NCI-H2081 treated with DMSO at 0.1 percent for 48 hours (cell line): Measurements from ENCODE around the gene AGRP.

Experiments used
- DNase-seq: peaks from one replicate; lab custom pipeline; 2025; lab: John Stamatoyannopoulos, UW

Gene AGRP

GRCh38 chr16:67445441-67445912 lies 37.9 kb downstream of the AGRP start:
- DNase-seq: no peak

- no peak for DNase-seq
Observed at GRCh38 chr16:67445126-67445426, 38.3 kb downstream of the AGRP start.

GRCh38 chr16:67444259-67445125 lies 38.9 kb downstream of the AGRP start:
- no peak for DNase-seq

- DNase-seq: no peak
Observed at GRCh38 chr16:67443265-67443664, 40.1 kb downstream of the AGRP start.

DNA sequence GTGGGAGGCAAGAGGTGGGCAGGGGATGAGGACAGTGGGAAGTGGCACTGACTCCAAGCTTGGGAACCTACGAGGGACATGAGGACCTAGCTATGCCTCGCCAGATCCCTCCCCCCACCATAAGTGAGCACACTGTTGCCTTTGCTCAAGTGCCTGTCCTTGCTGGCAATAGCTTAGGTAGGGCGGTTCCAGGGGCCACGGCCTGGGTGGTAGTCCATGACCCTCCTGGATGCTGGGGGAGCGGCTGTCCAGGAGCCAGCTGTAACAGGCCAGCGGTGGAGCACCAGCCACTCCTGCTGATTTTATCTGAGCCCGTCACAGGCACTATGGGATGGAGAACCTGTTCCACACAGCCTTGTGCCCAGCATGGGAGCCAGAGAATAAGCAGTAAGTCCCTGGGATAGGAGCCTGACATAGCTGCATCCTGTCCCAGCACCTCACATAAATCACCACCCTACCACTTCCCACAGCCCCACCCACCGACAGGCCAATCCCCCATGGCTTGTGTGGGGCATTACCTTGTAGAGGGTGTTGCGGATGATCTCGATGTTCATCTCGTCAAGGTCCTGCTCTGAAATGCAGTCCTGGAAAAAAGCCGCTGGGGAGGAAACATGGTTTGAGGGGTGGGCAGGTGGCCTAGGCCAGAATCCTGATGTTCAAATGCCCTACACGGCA lies 40.6 kb downstream of the AGRP start:
- DNase-seq: no peak

GRCh38 chr16:67441907-67442306 lies 41.4 kb downstream of the AGRP start:
- DNase-seq: no peak

- DNase-seq: no peak
Observed at GRCh38 chr16:67441271-67441753, 42.0 kb downstream of the AGRP start.

- no peak for DNase-seq
Observed at GRCh38 chr16:67438824-67439393, 44.4 kb downstream of the AGRP start.

DNA sequence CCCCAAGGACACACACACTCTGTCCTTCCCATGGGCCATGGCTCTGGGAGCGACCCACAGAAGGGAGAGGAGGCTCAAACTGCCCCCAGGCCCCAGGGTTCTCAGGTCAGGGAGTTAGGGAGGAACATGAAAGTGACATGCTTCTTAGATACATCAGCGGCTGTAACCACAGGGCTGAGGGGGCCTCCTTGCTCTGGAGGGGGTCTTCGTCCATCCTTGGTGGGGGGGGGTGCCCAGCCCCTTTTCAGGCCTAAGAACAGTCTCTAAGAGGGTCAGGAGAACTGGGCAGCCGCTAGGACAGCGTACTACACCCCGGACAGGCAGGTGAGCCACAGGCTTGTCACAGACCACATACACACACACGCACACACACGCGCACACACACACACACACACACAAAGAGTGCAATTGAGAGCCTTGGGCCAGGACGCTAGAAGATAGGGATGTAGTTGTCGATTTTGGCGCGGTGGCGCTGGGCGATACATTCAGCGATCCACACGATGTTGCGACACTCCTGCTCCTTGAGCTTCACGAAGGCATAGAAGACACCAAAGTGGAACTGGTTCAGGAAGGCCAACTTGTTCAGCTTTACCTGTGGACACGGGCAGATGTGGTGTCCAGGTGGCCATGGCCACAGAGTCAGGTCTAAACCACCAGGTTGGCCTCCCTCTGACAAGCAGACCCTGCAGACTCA lies 45.1 kb downstream of the AGRP start:
- no peak for DNase-seq

- DNase-seq: no peak
Observed at GRCh38 chr16:67437513-67437912, 45.8 kb downstream of the AGRP start.

DNA sequence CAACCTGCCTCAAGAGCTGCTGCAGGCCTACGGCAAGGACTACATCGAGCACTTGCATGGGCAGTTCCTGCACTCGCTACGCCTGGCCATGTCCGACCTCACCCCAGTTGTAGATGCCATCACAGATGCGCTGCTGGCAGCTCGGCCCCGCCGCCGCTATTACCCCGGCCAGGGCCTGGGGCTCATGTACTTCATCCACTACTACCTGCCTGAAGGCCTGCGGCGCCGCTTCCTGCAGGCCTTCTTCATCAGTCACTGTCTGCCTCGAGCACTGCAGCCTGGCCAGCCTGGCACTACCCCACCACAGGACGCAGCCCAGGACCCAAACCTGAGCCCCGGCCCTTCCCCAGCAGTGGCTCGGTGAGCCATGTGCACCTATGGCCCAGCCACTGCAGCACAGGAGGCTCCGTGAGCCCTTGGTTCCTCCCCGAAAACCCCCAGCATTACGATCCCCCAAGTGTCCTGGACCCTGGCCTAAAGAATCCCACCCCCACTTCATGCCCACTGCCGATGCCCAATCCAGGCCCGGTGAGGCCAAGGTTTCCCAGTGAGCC lies 46.6 kb downstream of the AGRP start:
- no peak for DNase-seq

DNA sequence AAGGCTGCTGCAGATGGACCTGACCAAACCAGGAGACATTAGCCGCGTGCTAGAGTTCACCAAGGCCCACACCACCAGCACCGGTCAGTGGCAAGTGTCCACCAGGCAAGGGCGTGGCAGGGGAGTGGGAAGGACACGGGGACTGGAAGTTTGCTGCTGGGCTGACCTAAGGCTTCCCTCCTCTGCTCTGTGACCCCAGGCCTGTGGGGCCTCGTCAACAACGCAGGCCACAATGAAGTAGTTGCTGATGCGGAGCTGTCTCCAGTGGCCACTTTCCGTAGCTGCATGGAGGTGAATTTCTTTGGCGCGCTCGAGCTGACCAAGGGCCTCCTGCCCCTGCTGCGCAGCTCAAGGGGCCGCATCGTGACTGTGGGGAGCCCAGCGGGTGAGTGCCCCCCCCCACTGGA lies 47.6 kb downstream of the AGRP start:
- no peak for DNase-seq

- DNase-seq: no peak
Observed at GRCh38 chr16:67433131-67433719, 50.1 kb downstream of the AGRP start.
